CD4-positive, CD25-positive, alpha-beta regulatory T cell (primary cell): ENCODE measurements around the gene PTPRN2. TPM values are rescaled to one million over a fixed set of nuclear protein-coding genes. Genes with fewer than 3 reads are reported as not detected.
"Not testable (repeated sequence)": the region's sequence is repeated elsewhere in the genome, so short reads cannot be mapped to it uniquely, and the experiment has no call there.

Experiments used
- ATAC-seq, 2 donors: fragments of 150-1000 bp; cut with Tn5 transposase; one replicate each; pipeline ENCODE4 v1.10.0; 2021; ENCODE audit warnings: low read depth in 2 of 2, moderate number of reproducible peaks in 2 of 2, moderate library complexity in 1 of 2
- DNase-seq, 3 donors: peaks; one replicate each; pipeline versions ENCODE4 v3.0.0 to v3.0.0-alpha.2; 2012 to 2022; ENCODE audit warnings: mixed read lengths in 1 of 3
- H3K27ac ChIP-seq: one replicate; pipeline ENCODE4 v1.7.0; 2013; ENCODE audit warnings: mild to moderate bottlenecking, low read length; ENCODE audit not compliant: insufficient read depth, poor library complexity, severe bottlenecking
- H3K27me3 ChIP-seq: one replicate; pipeline ENCODE4 v1.7.0; 2013; ENCODE audit warnings: low read length; ENCODE audit not compliant: control insufficient read depth, insufficient read depth
- H3K36me3 ChIP-seq: one replicate; pipeline ENCODE4 v1.7.0; 2013; ENCODE audit warnings: mild to moderate bottlenecking, low read length, moderate library complexity; ENCODE audit not compliant: control insufficient read depth, insufficient read depth
- H3K4me1 ChIP-seq: 2 replicates; pipeline ENCODE4 v1.7.0; 2013; ENCODE audit warnings: mild to moderate bottlenecking, low read length; ENCODE audit not compliant: insufficient read depth, control insufficient read depth, poor library complexity, severe bottlenecking
- H3K4me3 ChIP-seq: one replicate; pipeline ENCODE4 v1.7.0; 2013; ENCODE audit warnings: low read depth, mild to moderate bottlenecking, low read length, moderate library complexity
- H3K9me3 ChIP-seq, 2 experiments: 1 replicate in 1 of 2; 2 replicates in 1 of 2; pipeline ENCODE4 v1.7.0; 2013; ENCODE audit warnings: low read length in 2 of 2, mild to moderate bottlenecking in 1 of 2, moderate library complexity in 1 of 2; ENCODE audit not compliant: control insufficient read depth in 2 of 2
- H3K27ac Mint-ChIP-seq, 3 donors: one replicate each; pipeline ENCODE4 v1.8.0; 2020 to 2022; ENCODE audit warnings: mild to moderate bottlenecking in 3 of 3, mixed read lengths in 3 of 3, moderate library complexity in 2 of 3
- H3K27me3 Mint-ChIP-seq: one replicate; pipeline ENCODE4 v1.8.0; 2022; ENCODE audit warnings: mild to moderate bottlenecking, mixed read lengths
- H3K36me3 Mint-ChIP-seq: one replicate; pipeline ENCODE4 v1.8.0; 2020; ENCODE audit warnings: mixed read lengths
- H3K4me1 Mint-ChIP-seq, 4 donors: one replicate each; pipeline ENCODE4 v1.8.0; 2020 to 2022; ENCODE audit warnings: mixed read lengths in 4 of 4, mild to moderate bottlenecking in 1 of 4
- H3K4me3 Mint-ChIP-seq, 4 donors: one replicate each; pipeline ENCODE4 v1.8.0; 2020 to 2022; ENCODE audit warnings: mild to moderate bottlenecking in 4 of 4, mixed read lengths in 4 of 4, moderate library complexity in 3 of 4
- H3K9me3 Mint-ChIP-seq, 7 donors: one replicate each; pipeline ENCODE4 v1.8.0; 2020 to 2022; ENCODE audit warnings: mixed read lengths in 7 of 7, mild to moderate bottlenecking in 3 of 7, moderate library complexity in 2 of 7
- polyA plus RNA-seq, 4 donors: library from polyadenylated mRNA; unstranded; fragments of 300-500 nt; fragmentation: Illumina TruSeq; gene quantifications; one replicate each; pipeline ENCODE4 v1.2.3, GENCODE V29; 2021
- total RNA-seq: library from RNA; stranded (reverse); gene quantifications from one replicate; pipeline ENCODE4 v1.2.3, GENCODE V29; 2022

PTPRN2 gene
- total and polyA plus RNA-seq, 5 donors from 2014 or later: 1.6 to 4.7 (median 2.7) TPM

GRCh38 chr7:158376146-158376838 lies 211.3 kb downstream of the PTPRN2 start:
- peaks cover 0 to 11% (median 4%) of the 10 kb centered on the region in 7 donors for H3K9me3 Mint-ChIP-seq
- H3K27ac ChIP-seq, ATAC-seq, H3K4me1 ChIP-seq, H3K4me1 Mint-ChIP-seq, H3K9me3 ChIP-seq, H3K36me3 Mint-ChIP-seq, H3K36me3 ChIP-seq, H3K27ac Mint-ChIP-seq, H3K4me3 Mint-ChIP-seq, H3K27me3 ChIP-seq, H3K27me3 Mint-ChIP-seq, H3K4me3 ChIP-seq: not testable (repeated sequence)
- DNase-seq: peak in 1 of 3 donors; percentile 4

GRCh38 chr7:158375034-158375433 lies 212.6 kb downstream of the PTPRN2 start:
- no peak overlapping the region for H3K4me3 ChIP-seq
- no peak overlapping the region for H3K4me3 Mint-ChIP-seq
- H3K4me1 Mint-ChIP-seq: no peaks in the 10 kb centered on the region
- H3K36me3 Mint-ChIP-seq: no peaks in the 10 kb centered on the region
- H3K36me3 ChIP-seq: no peaks in the 10 kb centered on the region
- H3K27ac ChIP-seq: no peak overlapping the region
- DNase-seq: no peak
- no peaks in the 10 kb centered on the region for H3K4me1 ChIP-seq
- H3K27me3 Mint-ChIP-seq: no peaks in the 10 kb centered on the region
- H3K27me3 ChIP-seq: no peaks in the 10 kb centered on the region
- ATAC-seq: no peak
- H3K9me3 ChIP-seq: no peaks in the 10 kb centered on the region
- peak overlapping the region in 1 of 3 donors; percentile 46 for H3K27ac Mint-ChIP-seq
- H3K9me3 Mint-ChIP-seq: peaks cover 0 to 6% (median 2%) of the 10 kb centered on the region in 7 donors

- H3K27ac ChIP-seq: no peak overlapping the region
- no peak for DNase-seq
- H3K36me3 Mint-ChIP-seq: no peaks in the 10 kb centered on the region
- H3K4me3 ChIP-seq: no peak overlapping the region
- H3K27me3 ChIP-seq: no peaks in the 10 kb centered on the region
- peaks cover 0 to 6% (median 0%) of the 10 kb centered on the region in 7 donors for H3K9me3 Mint-ChIP-seq
- H3K27me3 Mint-ChIP-seq: no peaks in the 10 kb centered on the region
- H3K4me1 Mint-ChIP-seq: no peaks in the 10 kb centered on the region
- no peaks in the 10 kb centered on the region for H3K9me3 ChIP-seq
- H3K4me1 ChIP-seq: no peaks in the 10 kb centered on the region
- H3K4me3 Mint-ChIP-seq: no peak overlapping the region
- no peaks in the 10 kb centered on the region for H3K36me3 ChIP-seq
- H3K27ac Mint-ChIP-seq: peak overlapping the region in 1 of 3 donors; percentile 46
- ATAC-seq: no peak
Measured at GRCh38 chr7:158374586-158374985, 213.0 kb downstream of the PTPRN2 start.

- H3K27ac Mint-ChIP-seq: no peak overlapping the region
- peaks cover 0 to 6% (median 0%) of the 10 kb centered on the region in 7 donors for H3K9me3 Mint-ChIP-seq
- H3K27me3 ChIP-seq: no peaks in the 10 kb centered on the region
- no peaks in the 10 kb centered on the region for H3K4me1 Mint-ChIP-seq
- no peaks in the 10 kb centered on the region for H3K9me3 ChIP-seq
- no peaks in the 10 kb centered on the region for H3K27me3 Mint-ChIP-seq
- H3K4me3 Mint-ChIP-seq: no peak overlapping the region
- no peak overlapping the region for H3K27ac ChIP-seq
- DNase-seq (no peak), ATAC-seq (no peak)
- no peaks in the 10 kb centered on the region for H3K36me3 Mint-ChIP-seq
- H3K4me1 ChIP-seq: no peaks in the 10 kb centered on the region
- H3K4me3 ChIP-seq: no peak overlapping the region
- no peaks in the 10 kb centered on the region for H3K36me3 ChIP-seq
Measured at GRCh38 chr7:158374146-158374545, 213.5 kb downstream of the PTPRN2 start.

- Mint-ChIP-seq H3K4me1 (no peaks in the 10 kb centered on the region), H3K9me3 (peaks cover 0 to 6% (median 0%) of the 10 kb centered on the region in 7 donors), H3K36me3 (no peaks in the 10 kb centered on the region), H3K27ac (no peak overlapping the region), H3K4me3 (no peak overlapping the region), H3K27me3 (no peaks in the 10 kb centered on the region)
- H3K4me3 ChIP-seq: no peak overlapping the region
- no peaks in the 10 kb centered on the region for H3K4me1 ChIP-seq
- no peaks in the 10 kb centered on the region for H3K9me3 ChIP-seq
- no peaks in the 10 kb centered on the region for H3K27me3 ChIP-seq
- H3K27ac ChIP-seq: no peak overlapping the region
- H3K36me3 ChIP-seq: no peaks in the 10 kb centered on the region
- DNase-seq (no peak), ATAC-seq (no peak)
Measured at GRCh38 chr7:158373476-158374133, 214.0 kb downstream of the PTPRN2 start.

- H3K36me3 ChIP-seq: no peaks in the 10 kb centered on the region
- no peaks in the 10 kb centered on the region for H3K9me3 ChIP-seq
- ATAC-seq: no peak
- no peaks in the 10 kb centered on the region for H3K4me1 ChIP-seq
- Mint-ChIP-seq H3K4me3 (no peak overlapping the region), H3K4me1 (no peaks in the 10 kb centered on the region), H3K27ac (no peak overlapping the region), H3K36me3 (no peaks in the 10 kb centered on the region), H3K9me3 (peaks cover 0 to 6% (median 0%) of the 10 kb centered on the region in 7 donors), H3K27me3 (no peaks in the 10 kb centered on the region)
- no peak overlapping the region for H3K4me3 ChIP-seq
- no peak for DNase-seq
- no peak overlapping the region for H3K27ac ChIP-seq
- H3K27me3 ChIP-seq: no peaks in the 10 kb centered on the region
Measured at GRCh38 chr7:158372400-158373342, 215.0 kb downstream of the PTPRN2 start.

GRCh38 chr7:158371856-158372255 lies 215.8 kb downstream of the PTPRN2 start:
- Histone ChIP-seq H3K9me3 (no peaks in the 10 kb centered on the region), H3K27me3 (no peaks in the 10 kb centered on the region), H3K36me3 (no peaks in the 10 kb centered on the region), H3K4me3 (no peak overlapping the region), H3K4me1 (no peaks in the 10 kb centered on the region), H3K27ac (no peak overlapping the region)
- DNase-seq (no peak), ATAC-seq (no peak)
- Mint-ChIP-seq H3K9me3 (peaks cover 0 to 6% (median 0%) of the 10 kb centered on the region in 7 donors), H3K4me3 (no peak overlapping the region), H3K36me3 (no peaks in the 10 kb centered on the region), H3K27ac (no peak overlapping the region), H3K27me3 (no peaks in the 10 kb centered on the region), H3K4me1 (no peaks in the 10 kb centered on the region)
